BLaER1 treated with 17β-estradiol and CSF1 and Interleukin-3, amounts not matched to agents 10 nM and 100 nM (cell line): Measurements from ENCODE around the gene FREM2.

Experiments
- H3K27ac ChIP-seq, 11 experiments: shearing (Covaris generic); formaldehyde crosslinking; 2 replicates each; pipeline ENCODE4 v1.8.1; 2022
- H3K27me3 ChIP-seq, 11 experiments: shearing (Covaris generic); formaldehyde crosslinking; 2 replicates each; pipeline ENCODE4 v1.8.1; 2022
- H3K36me3 ChIP-seq, 11 experiments: shearing (Covaris generic); formaldehyde crosslinking; 2 replicates each; pipeline ENCODE4 v1.8.1; 2022
- H3K4me1 ChIP-seq, 10 experiments: shearing (Covaris generic); formaldehyde crosslinking; 2 replicates each; pipeline ENCODE4 v1.8.1; 2022
- H3K4me2 ChIP-seq, 11 experiments: shearing (Covaris generic); formaldehyde crosslinking; 2 replicates each; pipeline ENCODE4 v1.8.1; 2022
- H3K4me3 ChIP-seq, 10 experiments: shearing (Covaris generic); formaldehyde crosslinking; 2 replicates each; pipeline ENCODE4 v1.8.1; 2022
- H3K9ac ChIP-seq, 11 experiments: shearing (Covaris generic); formaldehyde crosslinking; 2 replicates each; pipeline ENCODE4 v1.8.1; 2022
- H3K9me3 ChIP-seq, 11 experiments: shearing (Covaris generic); formaldehyde crosslinking; replicated peaks in 1 of 11; 2 replicates each; pipeline ENCODE4 v1.8.1; 2022
- H4K20me1 ChIP-seq, 11 experiments: shearing (Covaris generic); formaldehyde crosslinking; 2 replicates each; pipeline ENCODE4 v1.8.1; 2022
- Cebpa-rat ChIP-seq, 11 experiments: shearing (Covaris generic); IDR thresholded peaks; 2 replicates each; pipeline ENCODE4 v1.8.1; 2022

Gene FREM2

DNA sequence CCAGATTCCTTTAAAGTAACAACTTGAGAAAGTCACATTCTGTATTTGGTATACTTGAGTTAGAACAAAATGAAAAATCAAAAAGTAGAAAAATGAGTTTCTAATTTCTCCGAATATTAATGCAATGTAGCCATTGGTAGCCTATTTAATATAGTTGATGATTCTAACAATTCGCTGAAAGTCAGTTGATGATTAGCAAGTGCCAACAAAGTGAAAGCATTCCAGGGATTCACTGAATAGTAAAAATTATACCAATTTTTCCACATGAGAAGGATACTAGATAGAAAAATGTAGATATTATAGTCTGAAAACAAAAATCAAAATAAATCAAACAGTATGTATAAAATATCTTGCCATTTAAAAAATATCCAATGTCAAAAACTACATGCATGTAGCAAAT is 117.2 kb downstream of the FREM2 start:
- Histone ChIP-seq H3K27ac (no peak overlapping the region), H3K36me3 (no peaks in the 10 kb centered on the region), H3K9ac (no peak overlapping the region), H3K27me3 (no peaks in the 10 kb centered on the region), H3K9me3 (peaks cover 13 to 31% (median 24%) of the 10 kb centered on the region in 11 experiments), H3K4me2 (no peak overlapping the region), H4K20me1 (no peaks in the 10 kb centered on the region), H3K4me3 (no peak overlapping the region), H3K4me1 (no peaks in the 10 kb centered on the region)
- TF ChIP-seq Cebpa-rat (IDR thresholded peaks at IDR 0.05), result no peak

DNA sequence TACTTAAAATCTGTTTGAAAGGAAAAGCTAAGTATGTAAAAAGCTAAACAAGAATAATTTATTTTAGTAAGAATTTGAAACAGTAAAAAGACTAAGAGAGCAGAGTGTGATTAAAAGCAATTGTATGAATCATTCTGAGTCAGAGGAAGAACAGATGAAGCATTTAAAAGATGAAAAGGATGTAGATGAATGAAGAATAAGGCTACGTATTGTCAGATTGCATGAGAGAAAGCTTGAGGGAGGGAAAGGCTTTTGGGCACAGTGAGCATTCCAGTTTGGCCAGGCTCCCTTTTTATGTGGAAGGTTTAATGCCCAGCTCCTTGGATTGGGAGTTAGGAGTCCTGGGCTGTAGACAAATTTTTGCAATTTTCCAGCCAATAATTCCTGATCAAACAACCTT is 117.7 kb downstream of the FREM2 start:
- Histone ChIP-seq H3K36me3 (no peaks in the 10 kb centered on the region), H3K9ac (no peak overlapping the region), H3K4me1 (no peaks in the 10 kb centered on the region), H4K20me1 (no peaks in the 10 kb centered on the region), H3K27me3 (no peaks in the 10 kb centered on the region), H3K4me2 (no peak overlapping the region), H3K27ac (no peak overlapping the region), H3K4me3 (no peak overlapping the region), H3K9me3 (peaks cover 17 to 36% (median 29%) of the 10 kb centered on the region in 11 experiments)
- no peak for TF ChIP-seq Cebpa-rat (IDR thresholded peaks at IDR 0.05)

DNA sequence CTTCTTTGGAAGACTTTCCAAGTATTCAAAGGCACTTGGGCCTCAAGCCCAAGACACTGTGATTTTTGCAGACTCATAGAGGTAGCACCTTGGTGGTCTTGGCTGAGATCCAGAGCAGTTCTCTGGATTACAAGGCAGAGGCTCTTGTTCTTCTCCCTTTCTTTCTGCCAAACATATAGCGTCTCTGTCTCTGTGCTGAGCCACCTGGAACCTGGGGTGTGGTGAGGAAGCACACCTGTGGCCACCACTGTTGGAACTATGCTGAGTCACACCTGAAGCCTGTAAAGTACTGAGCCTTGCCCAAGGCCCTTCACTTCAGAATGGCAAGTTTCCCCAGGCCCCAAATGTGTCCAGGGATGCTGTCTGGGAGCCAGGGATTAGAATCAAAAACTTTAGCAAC is 127.5 kb downstream of the FREM2 start:
- Histone ChIP-seq H3K4me2 (no peak overlapping the region), H3K9me3 (peaks cover 3 to 25% (median 14%) of the 10 kb centered on the region in 11 experiments; a peak in 21 of 22 replicates), H3K36me3 (no peaks in the 10 kb centered on the region), H4K20me1 (no peaks in the 10 kb centered on the region), H3K4me1 (0 out of 20 replicates have a peak, but pooled peaks cover 0 to 3% (median 0%) of the 10 kb centered on the region in 10 experiments), H3K27ac (no peak overlapping the region), H3K27me3 (no peaks in the 10 kb centered on the region), H3K4me3 (no peak overlapping the region), H3K9ac (no peak overlapping the region)
- TF ChIP-seq Cebpa-rat (IDR thresholded peaks at IDR 0.05), result no peak

DNA sequence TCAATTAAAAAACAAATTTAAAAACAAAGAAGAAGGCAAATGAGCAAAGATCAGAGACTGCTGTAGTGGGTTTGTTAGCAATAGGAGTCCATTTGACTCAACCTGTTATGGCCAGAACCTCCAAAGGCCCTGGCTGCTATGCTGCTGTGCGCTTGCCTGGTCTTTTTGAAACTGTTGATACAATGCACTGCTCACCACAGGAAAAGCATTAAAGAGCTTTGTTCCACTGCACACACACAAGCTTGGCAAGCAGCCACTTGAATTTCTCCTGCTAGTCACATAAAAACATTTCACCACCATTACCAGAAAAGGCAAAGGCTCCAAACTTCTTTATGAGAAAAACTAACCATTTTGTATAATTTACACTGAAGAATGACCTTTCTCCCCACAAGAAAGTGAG is 132.2 kb downstream of the FREM2 start:
- Histone ChIP-seq H3K4me1 (0 out of 20 replicates have a peak, but pooled peaks cover 0 to 3% (median 0%) of the 10 kb centered on the region in 10 experiments), H3K9ac (no peak overlapping the region), H3K4me2 (no peak overlapping the region), H3K36me3 (no peaks in the 10 kb centered on the region), H3K27me3 (no peaks in the 10 kb centered on the region), H3K4me3 (no peak overlapping the region), H3K9me3 (no peaks in the 10 kb centered on the region), H4K20me1 (no peaks in the 10 kb centered on the region), H3K27ac (no peak overlapping the region)
- TF ChIP-seq Cebpa-rat (IDR thresholded peaks at IDR 0.05), result no peak

DNA sequence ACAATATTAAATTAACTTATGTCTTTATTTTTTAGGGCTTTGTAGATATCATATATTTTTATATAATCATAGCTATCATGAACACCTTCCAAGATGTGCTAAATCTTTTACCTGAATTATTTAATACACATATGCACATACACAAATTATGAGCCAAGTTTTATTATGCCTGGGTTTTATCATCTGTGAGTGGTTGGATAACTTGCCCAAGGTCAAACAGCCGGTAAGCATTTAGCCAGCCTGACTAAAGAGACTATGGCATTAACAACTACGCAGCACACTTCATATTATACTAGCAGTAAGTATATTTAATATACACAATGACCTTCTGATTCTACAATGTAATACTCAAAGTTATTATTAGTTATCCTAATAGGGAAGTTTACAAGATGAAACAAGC is 132.7 kb downstream of the FREM2 start:
- Histone ChIP-seq H3K9ac (no peak overlapping the region), H3K4me1 (0 out of 20 replicates have a peak, but pooled peaks cover 0 to 3% (median 0%) of the 10 kb centered on the region in 10 experiments)

DNA sequence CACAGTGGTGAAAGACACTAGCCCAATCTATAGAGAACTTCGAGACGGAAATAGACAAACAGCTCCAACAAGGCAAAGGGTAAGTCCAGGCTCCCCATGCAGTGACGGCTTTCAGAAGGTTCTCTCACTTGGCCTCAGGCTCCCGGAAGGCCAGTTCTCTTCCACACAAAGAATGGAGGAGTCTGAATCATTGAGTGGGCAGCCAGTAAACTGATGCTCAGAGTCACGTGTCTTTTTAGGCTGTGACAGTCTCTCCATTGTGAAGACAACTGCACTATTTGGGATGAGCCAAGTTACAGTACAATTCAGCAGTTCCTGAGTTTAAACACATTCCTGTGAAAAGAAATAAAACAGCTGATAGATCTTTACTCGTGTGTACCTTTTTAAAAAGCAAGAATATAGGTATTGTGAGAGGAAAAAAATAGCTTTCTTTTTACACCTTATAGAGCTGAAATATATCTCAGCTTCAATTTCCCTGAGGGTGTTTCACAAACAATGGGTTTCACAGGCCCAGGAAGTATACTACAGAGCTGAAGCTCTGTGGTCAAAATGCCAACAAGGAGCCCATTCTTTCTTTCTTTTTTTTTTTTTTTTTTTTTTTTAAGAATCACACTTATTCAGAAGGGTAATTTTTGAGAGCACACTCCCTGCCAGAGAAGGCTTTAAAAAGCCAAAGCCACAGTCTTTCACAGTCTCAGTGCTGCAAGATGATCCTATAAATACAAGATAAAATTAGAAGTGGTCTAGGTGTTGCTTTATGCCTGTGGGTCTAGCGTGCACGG is 135.1 kb downstream of the FREM2 start:
- Histone ChIP-seq H3K4me1 (0 out of 20 replicates have a peak, but pooled peaks cover 0 to 3% (median 0%) of the 10 kb centered on the region in 10 experiments), H3K36me3 (no peaks in the 10 kb centered on the region), H3K4me2 (no peak overlapping the region), H3K27ac (no peak overlapping the region), H3K27me3 (no peaks in the 10 kb centered on the region), H4K20me1 (no peaks in the 10 kb centered on the region), H3K9ac (no peak overlapping the region), H3K9me3 (no peaks in the 10 kb centered on the region), H3K4me3 (no peak overlapping the region)
- no peak for TF ChIP-seq Cebpa-rat (IDR thresholded peaks at IDR 0.05)

More for the DNA sequence above, 132.7 kb downstream of the FREM2 start:
- Histone ChIP-seq H4K20me1 (no peaks in the 10 kb centered on the region), H3K36me3 (no peaks in the 10 kb centered on the region), H3K4me3 (no peak overlapping the region), H3K4me2 (no peak overlapping the region), H3K27me3 (no peaks in the 10 kb centered on the region), H3K9me3 (no peaks in the 10 kb centered on the region), H3K27ac (no peak overlapping the region)
- TF ChIP-seq Cebpa-rat (IDR thresholded peaks at IDR 0.05), result no peak

DNA sequence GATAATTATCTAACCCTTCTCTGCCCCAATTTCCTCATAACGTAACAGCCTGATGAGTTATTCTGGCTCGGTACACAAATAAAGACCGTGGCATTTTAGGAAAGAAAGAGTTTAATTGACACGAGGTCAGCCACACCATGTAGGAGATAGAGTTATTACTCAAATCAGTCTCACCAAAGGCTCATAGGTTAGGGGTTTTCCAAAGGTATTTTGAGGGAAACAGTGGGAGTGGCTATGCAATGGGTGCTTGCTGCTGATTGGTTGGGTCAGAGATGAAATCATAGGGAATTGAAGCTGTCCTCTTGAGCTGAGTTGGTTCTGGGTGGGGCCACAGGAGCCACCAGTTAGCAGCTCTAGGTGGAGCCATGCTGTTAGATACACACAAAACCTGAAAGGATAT is 137.5 kb downstream of the FREM2 start:
- no peaks in the 10 kb centered on the region for H3K36me3 ChIP-seq
- no peak for TF ChIP-seq Cebpa-rat (IDR thresholded peaks at IDR 0.05)

DNA sequence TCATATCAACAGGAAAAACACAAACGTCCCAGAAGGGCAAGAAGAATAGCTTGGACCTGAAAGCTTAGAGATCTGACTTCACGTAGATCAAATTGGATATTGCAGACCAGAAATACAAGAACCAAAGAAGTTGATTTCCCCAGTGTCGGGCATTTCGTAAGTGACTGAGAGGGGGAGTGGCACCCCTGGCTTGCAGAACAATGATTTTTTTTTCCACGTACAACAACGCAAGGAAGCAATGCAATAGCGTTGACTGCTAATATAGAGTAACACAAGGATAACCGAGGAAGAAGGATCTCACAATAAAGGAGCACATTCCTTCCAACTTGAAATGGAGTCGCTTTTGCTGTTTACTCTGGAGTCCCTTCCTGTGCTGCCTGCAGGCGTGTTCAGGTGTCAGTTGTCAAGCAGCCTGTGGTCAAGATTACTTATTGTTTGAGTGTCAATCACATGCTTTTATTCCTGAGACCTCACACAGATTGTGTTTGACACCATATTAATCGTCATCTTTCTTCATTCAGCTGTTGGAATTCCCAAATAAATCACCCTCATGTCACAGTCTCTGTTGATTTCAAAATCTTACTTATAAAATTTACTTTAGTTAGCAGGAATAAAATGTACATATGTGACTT is 139.4 kb downstream of the FREM2 start:
- H3K4me1 ChIP-seq, result no peaks in the 10 kb centered on the region
- TF ChIP-seq Cebpa-rat (IDR thresholded peaks at IDR 0.05), result no peak
- no peaks in the 10 kb centered on the region for H3K9me3 ChIP-seq
- H3K27ac ChIP-seq, result no peak overlapping the region
- H3K36me3 ChIP-seq, result no peaks in the 10 kb centered on the region
- H3K9ac ChIP-seq, result no peak overlapping the region
- no peak overlapping the region for H3K4me3 ChIP-seq
- no peaks in the 10 kb centered on the region for H3K27me3 ChIP-seq
- H4K20me1 ChIP-seq, result no peaks in the 10 kb centered on the region
- H3K4me2 ChIP-seq, result no peak overlapping the region

More for the DNA sequence above, 137.5 kb downstream of the FREM2 start:
- H3K27ac ChIP-seq, result no peak overlapping the region
- no peak overlapping the region for H3K9ac ChIP-seq
- H3K9me3 ChIP-seq, result no peaks in the 10 kb centered on the region
- H3K4me2 ChIP-seq, result no peak overlapping the region
- no peaks in the 10 kb centered on the region for H4K20me1 ChIP-seq
- no peaks in the 10 kb centered on the region for H3K27me3 ChIP-seq
- no peaks in the 10 kb centered on the region for H3K4me1 ChIP-seq
- no peak overlapping the region for H3K4me3 ChIP-seq

DNA sequence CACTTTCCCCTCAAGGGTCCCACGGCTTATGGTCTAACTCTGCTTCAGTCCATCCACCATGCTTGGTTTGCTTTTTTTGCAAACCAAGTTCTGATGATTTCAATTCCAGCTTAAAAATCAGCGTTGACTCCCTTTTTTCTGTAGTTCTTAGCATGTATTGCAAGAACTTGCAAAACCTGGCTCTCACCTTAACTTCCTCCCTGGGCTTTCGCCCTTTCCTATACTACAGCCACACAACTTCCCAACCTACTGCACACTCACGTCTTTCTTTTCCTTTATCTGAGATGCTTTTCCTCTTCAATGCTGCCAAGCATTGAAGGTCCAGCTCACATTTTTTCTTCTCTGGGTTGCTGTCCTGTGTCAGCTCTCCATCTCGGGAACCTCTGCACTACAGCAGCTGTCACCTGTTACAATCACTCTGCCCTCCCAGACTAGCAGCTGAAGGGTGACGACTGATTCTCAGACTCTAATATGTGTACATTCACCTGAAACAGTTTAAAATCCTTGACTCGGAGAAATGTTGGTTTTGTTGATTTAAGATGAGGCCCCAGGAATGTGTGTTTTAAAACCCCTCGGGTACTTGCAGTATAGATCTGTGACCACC is 143.7 kb downstream of the FREM2 start:
- TF ChIP-seq Cebpa-rat (IDR thresholded peaks at IDR 0.05), result no peak
- Histone ChIP-seq H3K4me2 (no peak overlapping the region), H3K27me3 (no peaks in the 10 kb centered on the region), H3K9me3 (no peaks in the 10 kb centered on the region), H3K4me1 (no peaks in the 10 kb centered on the region), H3K27ac (no peak overlapping the region), H3K9ac (no peak overlapping the region), H3K4me3 (no peak overlapping the region), H3K36me3 (no peaks in the 10 kb centered on the region), H4K20me1 (no peaks in the 10 kb centered on the region)
